Fibroblast of the aortic adventitia (primary cell): ENCODE measurements around the gene RABIF. TPM values are rescaled to one million over a fixed set of nuclear protein-coding genes. Genes with fewer than 3 reads are reported as not detected.

Experiments used
- DNase-seq: peaks from one replicate; pipeline ENCODE4 v3.0.0-alpha.2; 2010; ENCODE audit warnings: low read depth
- H3K4me3 ChIP-seq: 2 replicates; pipeline ENCODE4 v1.5.1; 2011; ENCODE audit warnings: low read depth, mild to moderate bottlenecking, control low read depth, low read length, moderate library complexity
- total RNA-seq: library from RNA; depleted of rRNA; stranded (reverse); fragments of >200 nt; gene quantifications from 2 replicates; pipeline ENCODE4 v1.2.3, GENCODE V29; 2012; ENCODE audit warnings: low replicate concordance
- TF ChIP-seq, protein P1 (sequence below): IDR thresholded peaks from 2 replicates; pipeline ENCODE4 v1.5.1; 2011; ENCODE audit warnings: mild to moderate bottlenecking, low read length, control low read depth, inconsistent platforms; ENCODE audit not compliant: insufficient read depth

RABIF gene
- total RNA-seq, 1 donor: 10.9 TPM

DNA sequence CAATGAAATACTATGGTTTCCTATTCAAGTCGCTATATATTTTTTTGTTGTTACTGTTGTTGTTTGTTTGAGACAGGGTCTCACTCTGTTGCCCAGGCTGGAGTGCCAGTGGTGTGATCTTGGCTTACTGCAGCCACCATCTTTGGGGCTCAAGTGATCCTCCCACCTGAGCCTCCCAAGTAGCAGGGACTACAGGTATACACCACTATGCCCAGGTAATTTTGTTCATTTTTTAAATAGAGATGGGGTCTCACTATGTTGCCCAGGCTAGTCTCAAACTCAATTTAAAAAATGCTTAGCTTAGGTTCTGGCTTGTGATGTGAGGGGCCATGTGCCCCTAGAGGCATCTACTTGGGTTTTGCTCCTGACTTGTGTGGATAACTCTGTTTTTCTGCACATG lies 9.8 kb downstream of the RABIF start:
- TF ChIP-seq, protein P1, sequence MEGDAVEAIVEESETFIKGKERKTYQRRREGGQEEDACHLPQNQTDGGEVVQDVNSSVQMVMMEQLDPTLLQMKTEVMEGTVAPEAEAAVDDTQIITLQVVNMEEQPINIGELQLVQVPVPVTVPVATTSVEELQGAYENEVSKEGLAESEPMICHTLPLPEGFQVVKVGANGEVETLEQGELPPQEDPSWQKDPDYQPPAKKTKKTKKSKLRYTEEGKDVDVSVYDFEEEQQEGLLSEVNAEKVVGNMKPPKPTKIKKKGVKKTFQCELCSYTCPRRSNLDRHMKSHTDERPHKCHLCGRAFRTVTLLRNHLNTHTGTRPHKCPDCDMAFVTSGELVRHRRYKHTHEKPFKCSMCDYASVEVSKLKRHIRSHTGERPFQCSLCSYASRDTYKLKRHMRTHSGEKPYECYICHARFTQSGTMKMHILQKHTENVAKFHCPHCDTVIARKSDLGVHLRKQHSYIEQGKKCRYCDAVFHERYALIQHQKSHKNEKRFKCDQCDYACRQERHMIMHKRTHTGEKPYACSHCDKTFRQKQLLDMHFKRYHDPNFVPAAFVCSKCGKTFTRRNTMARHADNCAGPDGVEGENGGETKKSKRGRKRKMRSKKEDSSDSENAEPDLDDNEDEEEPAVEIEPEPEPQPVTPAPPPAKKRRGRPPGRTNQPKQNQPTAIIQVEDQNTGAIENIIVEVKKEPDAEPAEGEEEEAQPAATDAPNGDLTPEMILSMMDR: no peak
- no peak for DNase-seq
- H3K4me3 ChIP-seq: no peak overlapping the region

DNA sequence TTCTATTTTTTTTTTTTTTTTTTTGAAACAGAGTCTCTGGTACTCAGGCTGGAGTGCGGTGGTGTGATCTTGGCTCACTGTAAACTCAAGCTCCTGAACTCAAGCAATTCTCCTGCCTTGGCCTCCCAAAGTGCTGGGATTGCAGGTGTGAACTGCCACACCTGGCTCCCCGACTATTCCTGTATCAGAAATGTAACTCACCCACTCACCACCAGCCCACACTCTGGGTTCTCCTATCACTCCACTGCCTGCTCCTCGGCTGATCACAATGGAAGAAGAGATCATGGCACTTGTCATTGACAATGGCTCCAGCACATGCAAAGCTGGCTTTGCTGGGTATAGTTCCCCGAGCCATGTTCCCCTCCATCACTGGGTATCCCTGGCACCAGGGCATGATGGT lies 15.9 kb downstream of the RABIF start:
- H3K4me3 ChIP-seq: no peak overlapping the region
- TF ChIP-seq, protein P1: no peak
- DNase-seq: no peak

DNA sequence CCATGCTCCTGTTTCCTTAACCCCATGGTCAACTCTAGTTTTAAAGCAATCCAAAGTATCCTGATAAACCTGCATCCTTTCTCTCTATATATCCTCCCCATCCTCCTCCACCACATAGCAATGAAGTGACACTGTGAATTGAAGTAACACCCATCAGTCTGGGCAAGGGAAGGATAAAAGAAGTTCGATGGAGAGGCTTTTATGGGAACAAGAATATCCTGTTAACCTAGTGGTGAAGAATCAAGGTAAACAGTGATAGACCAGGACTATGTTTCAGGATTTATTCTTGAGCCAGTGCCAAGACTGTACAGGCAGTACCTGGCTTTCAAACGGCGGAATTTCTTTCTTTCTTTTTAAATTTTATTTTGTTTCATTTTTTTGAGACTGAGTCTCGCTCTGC lies 17.6 kb downstream of the RABIF start:
- TF ChIP-seq, protein P1: no peak
- DNase-seq: no peak
- no peak overlapping the region for H3K4me3 ChIP-seq

DNA sequence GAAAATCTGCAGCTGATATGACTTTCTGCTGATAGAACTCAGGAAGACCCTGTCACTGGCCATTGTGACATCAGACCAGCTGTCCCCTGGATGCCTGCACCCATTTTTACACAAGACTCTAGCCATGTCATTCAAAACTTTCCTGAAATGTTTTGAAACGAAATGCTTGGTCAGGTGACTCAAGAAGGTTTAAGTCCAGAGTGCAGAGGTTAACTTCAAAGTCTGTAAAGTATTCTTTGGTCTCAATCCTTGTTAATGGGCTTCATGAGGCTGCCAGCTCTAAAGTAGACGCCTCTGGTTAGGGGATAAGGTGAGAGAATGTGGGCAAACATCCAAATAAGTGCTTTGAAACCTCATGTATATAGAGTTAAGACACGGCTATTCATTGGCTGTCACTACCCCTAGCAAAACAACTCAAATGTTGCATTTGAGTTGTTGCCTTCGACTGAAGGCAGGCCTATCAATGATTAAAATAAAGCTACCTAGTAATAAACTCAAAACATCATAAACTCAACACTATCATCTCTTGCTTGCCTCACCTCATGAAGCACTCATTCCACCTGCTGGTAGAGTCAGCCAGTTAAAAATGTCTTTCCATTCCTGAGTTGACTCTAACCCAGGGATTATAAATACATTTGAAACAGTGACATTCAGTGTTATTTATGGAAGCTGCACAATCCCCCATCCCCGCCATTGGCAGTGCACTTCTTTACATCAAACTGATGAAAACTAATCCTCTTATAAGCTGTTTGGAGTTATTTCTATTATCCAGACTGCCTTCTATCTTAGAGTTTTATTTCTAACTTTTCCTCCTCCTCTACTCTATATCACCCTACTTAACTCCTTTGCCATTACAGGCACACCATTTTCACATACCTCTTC lies 26.0 kb downstream of the RABIF start:
- DNase-seq: no peak
- no peak overlapping the region for H3K4me3 ChIP-seq
- TF ChIP-seq, protein P1: no peak

DNA sequence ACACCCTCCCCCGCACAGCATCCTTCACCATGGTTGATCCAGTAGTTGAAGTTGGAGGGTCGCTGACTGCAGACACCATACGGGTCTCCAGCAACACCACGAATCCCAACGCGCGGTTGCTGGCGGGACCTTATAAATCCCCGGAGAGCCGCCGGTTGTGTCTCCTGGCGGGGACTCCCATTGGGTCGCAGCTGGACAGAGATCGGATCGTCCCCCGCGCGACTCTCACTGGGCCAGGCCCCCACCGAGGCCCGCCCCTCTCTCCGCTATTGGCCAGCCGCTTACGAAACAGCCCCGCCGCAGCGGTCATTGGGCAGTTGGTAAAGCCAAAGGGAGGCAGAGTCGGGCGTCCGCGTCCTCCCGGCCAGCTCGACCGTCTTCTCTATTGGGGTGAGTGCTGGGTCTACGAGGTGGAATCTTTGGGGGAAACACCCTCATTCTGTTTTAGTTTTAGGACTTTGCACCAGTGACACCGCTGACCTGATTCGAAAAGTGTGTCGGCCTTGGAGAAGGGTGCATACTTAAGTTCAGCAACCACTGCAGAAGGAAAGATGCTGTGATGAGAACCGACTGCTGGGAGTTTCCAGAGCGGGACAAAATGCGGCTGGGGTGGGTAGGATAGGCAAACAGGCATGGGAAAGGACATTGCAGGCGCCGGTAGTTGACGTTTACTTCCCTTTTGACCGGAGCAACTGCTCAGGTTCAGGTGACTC lies 27.4 kb downstream of the RABIF start:
- DNase-seq: peak; percentile 68
- peak overlapping the region; percentile 72 for H3K4me3 ChIP-seq
- TF ChIP-seq, protein P1: no peak

DNA sequence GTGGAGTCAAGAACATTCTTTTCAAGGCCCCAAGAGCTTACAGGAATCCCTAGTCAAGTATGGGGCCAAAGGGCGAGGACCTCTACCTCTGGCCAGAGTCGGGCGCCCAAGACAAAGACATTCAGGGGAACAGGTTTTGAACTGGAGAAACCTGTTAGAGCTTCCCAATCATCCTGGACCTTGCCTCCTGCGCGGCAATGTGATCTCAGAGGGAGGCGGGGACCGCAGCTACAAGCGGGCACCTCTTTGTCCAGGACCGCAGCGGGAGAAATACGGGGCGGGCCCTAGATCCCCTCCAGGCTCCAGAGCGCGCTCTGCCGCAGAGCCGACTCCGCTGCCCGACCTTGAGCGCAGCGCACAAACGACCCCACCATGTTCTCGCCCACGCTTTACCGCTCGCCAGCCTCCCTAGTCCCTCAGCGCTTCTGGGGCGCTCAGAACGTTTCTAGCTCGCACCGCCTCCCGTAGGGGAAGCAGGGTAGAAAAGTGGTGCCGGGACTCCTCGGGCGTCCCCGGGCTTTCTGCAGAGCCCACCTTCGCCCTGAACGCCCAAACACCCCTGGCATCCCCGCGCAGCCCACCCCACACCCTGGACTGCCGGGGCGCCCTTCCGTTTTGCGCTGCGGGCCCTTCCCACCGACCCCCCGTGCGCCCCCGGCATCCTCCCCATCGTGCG lies 28.1 kb downstream of the RABIF start:
- peak overlapping the region; percentile 72 for H3K4me3 ChIP-seq
- DNase-seq: peak; percentile 11
- TF ChIP-seq, protein P1: no peak
